Mesodermal cell (in vitro differentiated cells): ENCODE data around the gene GPATCH4.

Source experiments
- H3K27ac ChIP-seq: 2 replicates; pipeline ENCODE4 v1.7.0; 2013; ENCODE audit warnings: mild to moderate bottlenecking, low read depth, low read length, moderate library complexity; ENCODE audit not compliant: severe bottlenecking
- H3K36me3 ChIP-seq: 2 replicates; pipeline ENCODE4 v1.7.1; 2013; ENCODE audit warnings: mild to moderate bottlenecking, low read length, moderate library complexity; ENCODE audit not compliant: control insufficient read depth, insufficient read depth
- H3K4me1 ChIP-seq: one replicate; pipeline ENCODE4 v1.7.1; 2013; ENCODE audit warnings: mild to moderate bottlenecking, low read length; ENCODE audit not compliant: insufficient read depth, control insufficient read depth, poor library complexity, severe bottlenecking
- H3K4me3 ChIP-seq: 2 replicates; pipeline ENCODE4 v1.7.0; 2013; ENCODE audit warnings: low read length, control low read depth, mild to moderate bottlenecking; ENCODE audit not compliant: insufficient read depth, poor library complexity, severe bottlenecking; ENCODE audit errors: extremely low read depth
- H3K9me3 ChIP-seq: 2 replicates; pipeline ENCODE4 v1.7.1; 2013; ENCODE audit warnings: mild to moderate bottlenecking, low read length, moderate library complexity; ENCODE audit not compliant: control insufficient read depth
- WGBS, 2 experiments: methylation state at CpG; one replicate each; pipeline ENCODE4 v1.1.5; 2013; ENCODE audit warnings: missing lambda C conversion rate in 2 of 2; ENCODE audit not compliant: insufficient coverage in 2 of 2; 5-methylcytosine and 5-hydroxymethylcytosine counted together

Gene GPATCH4

DNA sequence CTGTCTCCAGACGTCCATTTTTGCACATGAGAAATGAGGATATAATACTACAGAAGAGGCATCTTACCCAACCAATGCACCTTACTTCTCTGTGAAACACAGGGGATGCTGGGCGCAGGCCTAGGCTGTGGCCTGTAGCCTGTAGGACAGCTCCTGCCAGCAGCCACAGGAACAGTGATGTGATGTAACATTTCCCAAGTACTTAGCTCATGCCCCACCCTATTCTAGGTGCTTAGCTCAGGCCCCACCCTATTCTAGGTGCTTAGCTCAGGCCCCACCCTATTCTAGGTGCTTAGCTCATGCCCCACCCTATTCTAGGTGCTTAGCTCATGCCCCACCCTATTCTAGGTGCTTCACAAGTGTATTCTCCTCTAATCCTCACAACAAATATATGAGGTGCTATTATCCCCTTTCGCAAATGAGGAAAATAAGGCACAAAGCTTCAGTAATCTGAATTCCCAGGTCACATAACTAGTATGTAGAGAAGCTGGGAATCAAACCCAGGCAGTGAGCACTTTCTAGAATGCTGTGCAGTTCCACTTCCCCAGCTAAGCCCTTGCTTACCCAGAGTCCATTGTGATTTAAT, 14.3 kb downstream of the GPATCH4 start:
- Histone ChIP-seq H3K36me3 (no peaks in the 10 kb centered on the region), H3K9me3 (no peaks in the 10 kb centered on the region), H3K4me1 (no peaks in the 10 kb centered on the region), H3K4me3 (no peak overlapping the region), H3K27ac (no peak overlapping the region)
- WGBS, 2 experiments: 83 to 100% methylated on average over 1 to 2 of the region's 3 CpGs

DNA sequence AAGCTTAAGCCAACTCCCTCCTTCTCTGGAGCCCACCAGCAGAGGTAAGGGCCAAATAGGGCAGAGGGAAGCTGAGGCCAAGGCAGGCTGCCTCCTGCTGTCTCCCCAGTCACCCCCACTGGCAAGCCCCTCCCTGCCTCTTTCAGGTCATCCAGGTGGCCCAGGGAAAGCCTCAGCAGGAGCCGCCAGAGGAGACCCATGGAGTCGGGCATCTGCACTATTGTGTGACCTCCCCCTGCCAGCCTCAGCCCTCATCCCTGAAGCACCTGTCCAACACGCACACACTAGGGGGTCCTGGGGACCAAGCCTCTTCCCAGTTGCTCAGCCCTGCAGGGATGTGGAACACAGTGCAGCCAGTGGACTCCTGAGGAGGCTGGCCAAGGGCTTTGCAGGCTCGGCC, 15.0 kb downstream of the GPATCH4 start:
- Histone ChIP-seq H3K27ac (no peak overlapping the region), H3K36me3 (no peaks in the 10 kb centered on the region), H3K9me3 (no peaks in the 10 kb centered on the region), H3K4me1 (no peaks in the 10 kb centered on the region), H3K4me3 (no peak overlapping the region)
- 64 to 94% methylated on average over 2 to 3 of the region's 4 CpGs for WGBS, 2 experiments

DNA sequence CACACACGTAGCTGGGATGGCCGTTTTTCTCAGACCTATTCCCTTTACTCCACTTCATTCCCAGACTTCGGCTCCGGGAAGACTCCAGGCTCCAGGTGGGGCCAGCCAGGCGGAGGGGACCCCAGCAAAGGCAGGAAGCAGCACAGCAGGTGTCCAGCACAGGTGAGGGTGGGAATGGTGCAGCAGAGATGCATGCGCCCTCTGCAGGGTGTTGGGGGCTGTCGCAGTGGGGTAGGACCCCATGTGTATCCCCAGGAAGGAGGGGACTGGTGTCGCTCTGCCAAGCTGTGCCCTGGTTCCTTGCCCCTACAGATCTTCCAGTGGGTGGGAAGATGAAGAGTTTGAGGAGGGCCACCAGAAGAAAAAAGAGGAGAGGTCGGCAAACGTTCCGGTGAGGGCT, 16.5 kb downstream of the GPATCH4 start:
- H3K27ac ChIP-seq: no peak overlapping the region
- H3K4me3 ChIP-seq: no peak overlapping the region
- no peaks in the 10 kb centered on the region for H3K36me3 ChIP-seq
- no peaks in the 10 kb centered on the region for H3K9me3 ChIP-seq
- WGBS, 2 experiments: 38 to 63% methylated on average over 6 of the region's 11 CpGs
- no peaks in the 10 kb centered on the region for H3K4me1 ChIP-seq

DNA sequence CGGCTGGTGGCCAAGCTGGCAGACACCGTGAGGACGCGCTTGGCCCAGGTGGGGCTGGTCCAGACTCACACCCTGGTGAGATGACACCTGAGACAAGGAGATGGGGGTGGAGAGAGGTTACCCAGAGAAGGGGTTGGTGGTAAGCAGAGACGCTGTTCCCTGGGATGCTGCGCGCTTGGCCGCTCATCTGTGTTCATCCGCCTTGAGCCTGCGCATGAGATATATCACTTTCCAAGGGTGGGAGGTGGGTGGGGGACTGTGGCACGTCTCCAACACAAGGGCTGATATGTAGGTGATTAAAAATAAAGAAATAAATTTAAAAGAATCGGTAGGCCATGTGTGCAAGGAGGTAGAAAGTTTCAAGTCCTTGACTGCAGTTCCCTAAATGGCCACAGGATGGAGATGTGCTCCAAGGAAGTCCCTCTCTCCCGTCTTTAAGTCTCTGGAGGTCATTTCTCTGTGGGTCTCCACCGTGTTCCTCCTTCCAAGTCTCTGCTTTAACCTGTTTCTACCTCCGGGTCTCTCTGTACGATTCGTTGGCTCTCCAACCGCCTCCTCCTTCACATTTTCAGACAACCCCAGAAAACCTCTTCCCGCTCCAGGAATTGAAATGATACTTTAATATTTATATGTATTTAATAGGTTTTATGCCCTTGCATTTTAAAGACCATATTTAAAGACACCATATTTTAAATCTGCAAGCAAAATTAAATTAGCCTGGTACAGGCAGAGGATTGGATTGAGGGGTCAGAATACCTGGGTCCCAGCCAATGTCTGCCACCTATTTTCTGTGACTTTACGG, 17.3 kb downstream of the GPATCH4 start:
- H3K27ac ChIP-seq: no peak overlapping the region
- no peaks in the 10 kb centered on the region for H3K4me1 ChIP-seq
- no peaks in the 10 kb centered on the region for H3K9me3 ChIP-seq
- 57 to 62% methylated on average over 13 to 14 of the region's 20 CpGs for WGBS, 2 experiments
- H3K4me3 ChIP-seq: no peak overlapping the region
- no peaks in the 10 kb centered on the region for H3K36me3 ChIP-seq

DNA sequence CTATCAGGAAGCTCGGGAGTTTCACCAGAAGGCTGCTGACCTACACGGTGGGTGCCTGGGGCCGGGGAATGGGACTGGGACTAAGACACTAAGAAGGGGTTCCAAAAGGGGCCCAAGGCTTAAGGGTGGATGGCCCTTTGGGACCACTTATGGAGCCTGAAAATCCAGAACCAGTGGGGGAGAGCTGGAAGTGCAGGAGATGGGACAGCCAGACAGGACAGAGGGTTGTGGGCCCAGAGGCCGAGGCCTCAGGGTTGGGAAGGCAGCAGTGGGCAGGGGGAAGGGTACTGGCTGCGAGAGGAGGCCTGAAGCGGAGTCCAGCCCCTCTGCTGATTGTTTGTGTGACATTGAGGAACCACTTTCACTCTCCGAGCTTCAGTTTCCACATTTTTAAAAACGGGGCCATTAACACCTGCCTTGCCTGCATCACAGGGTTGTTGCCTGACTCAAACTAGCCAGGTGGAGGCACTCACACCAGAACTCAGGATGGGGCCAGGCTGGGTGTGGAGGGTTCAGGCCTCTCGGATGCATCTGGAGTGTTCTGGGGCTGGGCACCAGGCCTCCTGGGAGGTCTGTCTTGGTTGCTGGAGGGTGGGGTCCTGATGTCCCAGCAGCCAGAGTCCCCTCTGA, 18.8 kb downstream of the GPATCH4 start:
- Histone ChIP-seq H3K4me3 (no peak overlapping the region), H3K27ac (no peak overlapping the region), H3K4me1 (no peaks in the 10 kb centered on the region), H3K36me3 (no peaks in the 10 kb centered on the region), H3K9me3 (no peaks in the 10 kb centered on the region)
- 85 to 90% methylated on average over 7 to 8 of the region's 9 CpGs for WGBS, 2 experiments

DNA sequence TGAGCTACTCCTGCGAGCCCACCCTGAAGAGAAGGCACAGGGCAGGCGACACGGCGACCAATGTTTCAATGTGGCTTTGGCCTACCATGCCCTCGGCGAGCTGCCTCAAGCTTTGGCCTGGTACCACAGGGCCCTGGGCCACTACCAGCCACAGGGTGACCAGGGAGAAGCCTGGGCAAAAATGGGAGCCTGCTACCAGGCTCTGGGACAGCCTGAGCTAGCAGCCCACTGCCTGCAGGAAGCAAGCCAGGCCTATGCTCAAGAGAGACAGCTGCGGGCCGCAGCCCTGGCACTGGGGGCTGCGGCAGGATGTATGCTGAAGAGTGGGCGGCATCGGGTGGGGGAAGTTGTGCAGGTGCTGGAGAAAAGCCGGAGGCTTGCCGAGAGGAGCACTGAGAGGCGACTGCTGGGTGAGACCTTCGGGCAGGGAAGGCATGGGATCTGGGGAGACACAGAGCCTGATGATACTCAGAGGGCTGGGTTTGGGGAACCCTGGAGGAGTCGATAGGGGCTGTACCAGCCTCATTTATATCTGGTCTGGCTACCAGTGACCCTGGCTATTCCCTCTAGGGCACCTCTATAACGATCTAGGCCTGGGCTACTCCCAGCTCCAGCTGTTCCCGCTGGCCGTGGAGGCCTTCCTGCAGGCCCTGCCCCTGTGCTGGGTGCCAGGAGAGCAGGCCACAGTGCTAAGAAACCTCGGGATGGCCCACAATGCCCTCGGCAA, 19.5 kb downstream of the GPATCH4 start:
- WGBS, 2 experiments: 89 to 92% methylated on average over 19 to 21 of the region's 21 CpGs
- H3K4me3 ChIP-seq: no peak overlapping the region
- no peak overlapping the region for H3K27ac ChIP-seq

DNA sequence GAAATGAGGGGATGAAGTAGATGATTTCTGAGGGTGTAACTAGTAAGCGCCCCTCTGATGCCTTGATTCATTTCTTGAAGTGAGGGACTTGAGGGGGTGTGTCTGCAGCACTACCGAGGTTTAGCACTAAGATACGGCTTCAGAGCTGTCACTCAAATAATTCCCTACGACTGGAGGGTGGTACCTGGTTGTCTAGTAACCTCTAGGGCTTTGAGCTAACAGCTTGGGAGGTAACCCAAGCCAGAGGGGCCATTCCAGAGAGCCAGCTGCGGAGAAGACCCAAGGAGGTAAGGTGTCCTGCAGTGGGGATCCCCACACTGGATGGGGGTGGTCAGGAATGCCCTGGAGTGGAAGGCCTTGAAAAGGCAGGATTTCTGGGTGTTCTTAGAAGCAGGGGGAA, 21.8 kb downstream of the GPATCH4 start, which contains the start of gene TTC24:
TSS of gene TTC24 (plus strand) at position 252 of the 400 bp plus-strand sequence. CDS start 1,642 bp downstream, outside the sequence.
- Histone ChIP-seq H3K4me3 (no peak within 1 kb of the TSS), H3K4me1 (no peaks in the 10 kb centered on the region), H3K9me3 (no peaks in the 10 kb centered on the region), H3K27ac (no peak within 1 kb of the TSS), H3K36me3 (no peaks in the 10 kb centered on the region)
- 80 to 94% methylated on average over 3 to 5 of the region's 5 CpGs for WGBS, 2 experiments

More for the DNA sequence above, 19.5 kb downstream of the GPATCH4 start:
- Histone ChIP-seq H3K9me3 (no peaks in the 10 kb centered on the region), H3K36me3 (no peaks in the 10 kb centered on the region), H3K4me1 (no peaks in the 10 kb centered on the region)

DNA sequence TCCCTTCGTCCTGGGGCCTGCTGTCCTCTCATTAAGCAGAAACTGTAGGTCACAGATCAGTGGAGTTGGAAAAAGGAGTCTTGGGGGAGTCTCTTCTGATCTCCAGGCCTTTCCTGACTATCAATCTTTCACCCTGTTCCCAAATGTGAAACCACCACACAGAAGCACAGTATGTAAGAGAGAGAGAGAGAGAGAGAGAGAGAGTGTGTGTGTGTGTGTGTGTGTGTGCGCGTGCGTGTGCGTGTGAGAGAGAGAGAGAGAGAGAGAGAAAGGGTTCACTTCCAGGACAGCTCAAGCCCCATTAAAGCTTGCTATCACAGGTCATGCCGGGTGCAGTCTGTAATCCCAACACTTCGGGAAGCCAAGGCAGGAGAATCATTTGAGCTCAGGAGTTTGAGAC, 23.2 kb downstream of the GPATCH4 start:
- Histone ChIP-seq H3K9me3 (no peaks in the 10 kb centered on the region), H3K27ac (no peak overlapping the region), H3K36me3 (no peaks in the 10 kb centered on the region), H3K4me1 (no peaks in the 10 kb centered on the region), H3K4me3 (no peak overlapping the region)
- 23 to 31% methylated on average over 3 of the region's 7 CpGs for WGBS, 2 experiments

DNA sequence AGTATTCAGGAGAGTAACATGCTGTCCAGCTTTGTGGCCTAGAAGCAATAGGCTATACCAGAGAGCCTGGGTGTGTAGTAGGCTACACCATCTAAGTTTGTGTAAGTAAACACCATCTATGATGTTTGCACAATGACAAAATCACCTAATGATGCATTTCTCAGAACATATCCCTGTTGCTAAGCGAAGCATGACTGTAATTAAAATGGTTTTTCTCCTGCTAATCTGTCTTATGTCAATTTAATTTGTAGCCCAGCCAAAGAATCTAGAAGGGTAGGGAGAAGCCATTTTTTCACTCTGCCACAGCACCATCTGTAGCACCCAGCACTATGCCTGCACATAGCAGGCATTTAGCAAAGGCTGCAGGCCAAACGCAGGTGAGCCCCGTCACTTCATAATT, 23.7 kb downstream of the GPATCH4 start:
- Histone ChIP-seq H3K9me3 (no peaks in the 10 kb centered on the region), H3K36me3 (no peaks in the 10 kb centered on the region), H3K27ac (no peak overlapping the region), H3K4me3 (no peak overlapping the region), H3K4me1 (no peaks in the 10 kb centered on the region)
- WGBS, 2 experiments: 91 to 100% methylated on average over 2 to 3 of the region's 3 CpGs

DNA sequence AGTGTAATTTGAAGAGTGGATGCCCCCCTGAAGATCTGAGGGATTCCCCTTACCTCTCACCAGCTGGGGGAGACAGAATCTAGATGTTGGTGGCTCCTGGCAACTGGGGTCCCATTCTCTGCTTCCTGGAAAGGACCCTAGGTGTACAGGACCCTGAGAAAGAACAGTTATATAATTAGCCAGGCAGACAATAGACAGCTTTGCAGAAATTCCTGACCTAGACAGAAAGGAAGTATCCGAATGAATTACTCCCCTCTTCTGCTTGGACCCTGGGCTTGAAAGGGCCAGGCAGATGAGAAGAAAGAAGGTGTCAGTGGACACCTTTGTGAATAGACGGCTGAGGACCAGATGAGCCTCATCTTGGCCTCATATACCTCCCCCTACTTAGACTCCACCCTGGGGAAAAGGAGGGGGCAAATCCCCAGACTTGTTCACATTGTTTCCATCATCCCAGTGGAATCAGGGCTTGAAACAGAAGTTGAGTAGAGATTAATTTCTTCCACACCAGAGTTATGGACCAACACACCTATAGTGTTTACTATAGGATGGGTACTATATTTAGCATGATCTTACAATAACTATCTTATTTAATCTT, 27.1 kb downstream of the GPATCH4 start:
- Histone ChIP-seq H3K27ac (no peak overlapping the region), H3K36me3 (peaks cover 17% of the 10 kb centered on the region), H3K4me3 (no peak overlapping the region), H3K9me3 (no peaks in the 10 kb centered on the region), H3K4me1 (peaks cover 6% of the 10 kb centered on the region)
- 83 to 88% methylated on average over 1 of the region's 2 CpGs for WGBS, 2 experiments
